ENCODE data around the gene TCF3. TPM values are rescaled to one million over a fixed set of nuclear protein-coding genes. Genes with fewer than 3 reads are reported as not detected.

TCF3 gene
- total and polyA plus RNA-seq, 2 of the 8 experiments (the other 6 are each of a cell fraction or from before 2014, with no cell fraction given), result 241 to 348 TPM

DNA sequence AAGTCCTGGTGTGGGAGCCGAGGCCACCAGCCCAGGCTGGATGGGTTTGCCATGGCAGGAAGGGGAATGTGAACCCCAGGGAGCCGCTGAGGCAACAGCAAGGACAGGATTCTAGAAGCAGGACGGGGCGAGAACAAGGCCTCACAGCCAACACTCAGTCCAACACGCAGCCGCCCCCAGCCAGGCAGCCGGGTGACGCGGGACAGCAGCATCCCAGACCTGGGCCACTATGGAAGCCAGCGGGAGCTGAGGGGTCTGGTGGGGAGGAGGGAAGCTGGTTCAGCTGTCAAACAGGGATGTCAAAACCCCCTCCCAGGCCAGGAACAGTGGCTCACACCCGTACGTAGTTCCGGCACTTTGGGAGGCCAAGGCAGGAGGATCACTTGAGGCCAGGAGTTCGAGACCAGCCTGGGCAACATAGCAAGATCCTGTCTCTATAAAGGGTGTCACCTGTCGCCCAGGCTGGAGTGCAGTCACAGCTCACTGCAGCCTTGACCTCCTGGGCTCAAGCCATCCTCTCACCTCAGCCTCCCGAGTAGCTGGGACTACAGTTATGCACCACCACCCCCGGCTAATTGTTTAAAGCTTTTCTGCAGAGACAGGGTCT lies 91.1 kb downstream of the TCF3 start:
- Histone ChIP-seq H3K56ac (replicated peaks; ENCODE audit: insufficient read length, low read depth, low read length) (no peak overlapping the region), H2AK5ac (ENCODE audit: low read depth, low read length) (no peak overlapping the region), H4K8ac (ENCODE audit: extremely low read depth, insufficient read depth, low read length) (peak overlapping the region; percentile 57; the same call in 1 of the 2 replicates), H3K79me1 (ENCODE audit: low read depth, low read length) (peaks cover 28% of the 10 kb centered on the region), H2BK12ac (ENCODE audit: low read depth, low read length) (no peak overlapping the region), H3K4me1 (replicated peaks in 1 of 4; ENCODE audit: control insufficient read depth in 3 of 4, insufficient read depth in 4 of 4, low read length in 3 of 4) (peaks cover 0 to 8% (median 6%) of the 10 kb centered on the region in 4 experiments; a peak in 6 of 7 replicates), H2BK120ac (replicated peaks; ENCODE audit: low read depth, low read length) (no peak overlapping the region), H4K91ac (replicated peaks; ENCODE audit: insufficient read length, low read length) (no peak overlapping the region), H3K23ac (ENCODE audit: insufficient read length) (no peak overlapping the region), H3K4me3 (ENCODE audit: extremely low read depth in 1 of 4, insufficient read depth in 2 of 4, low read depth in 3 of 4, low read length in 4 of 4) (no peak overlapping the region), H3K23me2 (ENCODE audit: low read depth, low read length) (no peaks in the 10 kb centered on the region), H2BK15ac (ENCODE audit: low read length) (no peak overlapping the region), H3K14ac (ENCODE audit: insufficient read length) (no peak overlapping the region), H3K18ac (ENCODE audit: extremely low read depth, low read length) (no peak overlapping the region), H2BK20ac (ENCODE audit: low read length) (no peak overlapping the region), H3K27me3 (replicated peaks in 1 of 4; ENCODE audit: control insufficient read depth in 3 of 4, extremely low read depth in 1 of 4, insufficient read depth in 3 of 4, low read length in 3 of 4) (no peaks in the 10 kb centered on the region), H3K4ac (replicated peaks; ENCODE audit: insufficient read length, low read depth, low read length) (no peak overlapping the region), H4K20me1 (replicated peaks in 1 of 2; ENCODE audit: control insufficient read depth in 1 of 2, insufficient read depth in 2 of 2, low read length in 2 of 2) (peaks cover 36 to 51% of the 10 kb centered on the region in 2 experiments), H3K79me2 (ENCODE audit: control insufficient read depth in 1 of 2, insufficient read depth in 2 of 2, low read length in 2 of 2) (peaks cover 12 to 70% of the 10 kb centered on the region in 2 experiments), H2AFZ (ENCODE audit: low read length) (no peak overlapping the region), H3K36me3 (ENCODE audit: control insufficient read depth in 2 of 4, insufficient read depth in 4 of 4, low read length in 3 of 4) (peaks cover 0 to 6% (median 0%) of the 10 kb centered on the region in 4 experiments; a peak in 4 of 8 replicates), H3K4me2 (ENCODE audit: insufficient read depth in 1 of 2, low read depth in 2 of 2, low read length in 2 of 2) (no peak overlapping the region), H3K9me3 (ENCODE audit: insufficient read depth in 2 of 2, low read depth in 1 of 2, low read length in 1 of 2) (no peaks in the 10 kb centered on the region), H4K5ac (ENCODE audit: insufficient read length, low read depth, low read length) (no peak overlapping the region), H3K9ac (replicated peaks in 1 of 4; ENCODE audit: extremely low read depth in 1 of 4, low read depth in 3 of 4, low read length in 3 of 4) (no peak overlapping the region), H2BK5ac (ENCODE audit: low read depth, low read length) (no peak overlapping the region), H3K27ac (ENCODE audit: low read depth, low read length) (no peak overlapping the region)
- DNase-seq (ENCODE audit: low read depth in 1 of 2, low spot score in 2 of 2) (no peak), FAIRE-seq (no peak)
- WGBS, 2 experiments (ENCODE audit: extremely low coverage in 1 of 2, insufficient coverage in 1 of 2, insufficient read length in 1 of 2, insufficient replicate concordance in 2 of 2, low coverage in 1 of 2, low lambda C conversion rate in 2 of 2, missing lambda C conversion rate in 1 of 2), result 92% methylated on average over 17 of the region's 17 CpGs; no CpG with 5 or more reads in 1 of the 2 experiments
- ChIA-PET POLR2A (ENCODE audit: partially characterized antibody) (interaction anchor here (1.8 to 1.9 kb wide), 2 partner anchors 10 to 14 kb away, joined by 4 to 5 read pairs; no protein-coding TSS in a partner anchor), CTCF (ENCODE audit: partially characterized antibody) (interaction anchor here (1.6 to 1.8 kb wide), 2 partner anchors 15 to 16 kb away, joined by 8 to 10 read pairs; no protein-coding TSS in a partner anchor)

Data from H1 (cell line).